ENCODE measurements around the gene NEUROD6. TPM values are rescaled to one million over a fixed set of nuclear protein-coding genes. Genes with fewer than 3 reads are reported as not detected.

The NEUROD6 gene
- total RNA-seq, 2 donors from 2014 or later: not detected

GRCh38 chr7:31290601-31291000, 49.9 kb downstream of the NEUROD6 start:
- Histone ChIP-seq H3K27me3 (replicated peaks; ENCODE audit: insufficient read depth) (no peaks in the 10 kb centered on the region), H3K9me3 (no peaks in the 10 kb centered on the region), H3K4me3 (no peak overlapping the region), H3K27ac (no peak overlapping the region), H3K4me1 (ENCODE audit: control insufficient read depth in 1 of 2, low read depth in 2 of 2) (no peaks in the 10 kb centered on the region), H3K36me3 (no peaks in the 10 kb centered on the region)
- ATAC-seq (ENCODE audit: insufficient number of reproducible peaks, low FRiP score, low read depth) (no peak), DNase-seq (ENCODE audit: low spot score) (no peak)
- TF ChIP-seq CTCF (IDR thresholded peaks at IDR 0.05): no peak

Other genes with a start within 250 kb of the NEUROD6 start
- gene ITPRID1, start 173.4 kb upstream of the NEUROD6 start, total RNA-seq: not detected